ENCODE results near the gene TRMT2A. TPM values are rescaled to one million over a fixed set of nuclear protein-coding genes. Genes with fewer than 3 reads are reported as not detected.

Gene TRMT2A
- total RNA-seq, 6 experiments from 2014 or later = 26.9 to 54.6 (median 29.1) TPM

GRCh38 chr22:20154602-20155187, 37.7 kb upstream of the TRMT2A start:
- Histone ChIP-seq H3K36me3 (no peaks in the 10 kb centered on the region), H3K4me3 (no peak overlapping the region), H3K27ac (no peak overlapping the region), H3K4me1 (no peaks in the 10 kb centered on the region), H3K9me3 (no peaks in the 10 kb centered on the region), H3K27me3 (no peaks in the 10 kb centered on the region)
- WGBS (ENCODE audit: insufficient coverage, low coverage, low lambda C conversion rate, missing lambda C conversion rate) = no CpG with 5 or more reads among the region's 14 CpGs
- intact Hi-C loops (cut with DNase I) = loop anchor here (5.0 kb wide), 1 partner anchor 128 kb away; no protein-coding TSS in a partner anchor
- DNase-seq (no peak), ATAC-seq (no peak)
- TF ChIP-seq POLR2A (IDR thresholded peaks at IDR 0.05) (no peak), CTCF (IDR thresholded peaks at IDR 0.05) (no peak)

GRCh38 chr22:20153945-20154344, 36.9 kb upstream of the TRMT2A start:
- H3K27me3 ChIP-seq = no peaks in the 10 kb centered on the region
- TF ChIP-seq CTCF (IDR thresholded peaks at IDR 0.05) = no peak
- no peak for TF ChIP-seq POLR2A (IDR thresholded peaks at IDR 0.05)

GRCh38 chr22:20152464-20152890, 35.5 kb upstream of the TRMT2A start:
- no peak for DNase-seq
- 40% methylated on average over 3 of the region's 14 CpGs for WGBS (ENCODE audit: insufficient coverage, low coverage, low lambda C conversion rate, missing lambda C conversion rate)
- intact Hi-C loops (cut with DNase I) = no loop called here

More at GRCh38 chr22:20153945-20154344, 36.9 kb upstream of the TRMT2A start:
- DNase-seq = no peak
- 22% methylated on average over 3 of the region's 16 CpGs for WGBS (ENCODE audit: insufficient coverage, low coverage, low lambda C conversion rate, missing lambda C conversion rate)
- Histone ChIP-seq H3K27ac (no peak overlapping the region), H3K9me3 (no peaks in the 10 kb centered on the region), H3K36me3 (no peaks in the 10 kb centered on the region), H3K4me3 (no peak overlapping the region), H3K4me1 (no peaks in the 10 kb centered on the region)
- ATAC-seq = no peak
- intact Hi-C loops (cut with DNase I) = no loop called here

GRCh38 chr22:20151276-20151588, 34.2 kb upstream of the TRMT2A start:
- intact Hi-C loops (cut with DNase I) = no loop called here
- H3K36me3 ChIP-seq = no peaks in the 10 kb centered on the region
- no peaks in the 10 kb centered on the region for H3K27me3 ChIP-seq
- TF ChIP-seq CTCF (IDR thresholded peaks at IDR 0.05) = no peak
- TF ChIP-seq POLR2A (IDR thresholded peaks at IDR 0.05) = no peak
- 84% methylated on average over 4 of the region's 4 CpGs for WGBS (ENCODE audit: insufficient coverage, low coverage, low lambda C conversion rate, missing lambda C conversion rate)
- DNase-seq = no peak
- ATAC-seq = no peak
- no peak overlapping the region for H3K27ac ChIP-seq
- no peaks in the 10 kb centered on the region for H3K9me3 ChIP-seq
- H3K4me1 ChIP-seq = no peaks in the 10 kb centered on the region
- no peak overlapping the region for H3K4me3 ChIP-seq

More at GRCh38 chr22:20152464-20152890, 35.5 kb upstream of the TRMT2A start:
- H3K27me3 ChIP-seq = no peaks in the 10 kb centered on the region
- no peaks in the 10 kb centered on the region for H3K36me3 ChIP-seq
- no peak overlapping the region for H3K27ac ChIP-seq
- H3K4me1 ChIP-seq = no peaks in the 10 kb centered on the region
- no peak for ATAC-seq
- no peaks in the 10 kb centered on the region for H3K9me3 ChIP-seq
- no peak overlapping the region for H3K4me3 ChIP-seq
- TF ChIP-seq CTCF (IDR thresholded peaks at IDR 0.05) (no peak), POLR2A (IDR thresholded peaks at IDR 0.05) (no peak)
